GM21526 (cell line): Measurements from ENCODE around the gene CDH13.
"Not testable (repeated sequence)": the region's sequence is repeated elsewhere in the genome, so short reads cannot be mapped to it uniquely, and the experiment has no call there.

Experiments
- ATAC-seq: cut with Tn5 transposase; IDR thresholded peaks from one replicate; pipeline ENCODE4 v1.9.1; 2021; ENCODE audit warnings: moderate library complexity; ENCODE audit not compliant: unreplicated experiment, low FRiP score

Gene CDH13

GRCh38 chr16:82924075-82924854 lies 297.5 kb downstream of the CDH13 start:
- no peak for ATAC-seq

- no peak for ATAC-seq
Observed at GRCh38 chr16:82926500-82926899, 299.7 kb downstream of the CDH13 start.

GRCh38 chr16:82933933-82934332 lies 307.2 kb downstream of the CDH13 start:
- ATAC-seq: not testable (repeated sequence)

- no peak for ATAC-seq
Observed at GRCh38 chr16:82935766-82936165, 309.0 kb downstream of the CDH13 start.

GRCh38 chr16:82936941-82937551 lies 310.3 kb downstream of the CDH13 start:
- ATAC-seq: no peak

GRCh38 chr16:82937926-82938520 lies 311.3 kb downstream of the CDH13 start:
- ATAC-seq: no peak

- ATAC-seq: no peak
Observed at GRCh38 chr16:82943371-82943770, 316.6 kb downstream of the CDH13 start.

GRCh38 chr16:82945420-82946101 lies 318.8 kb downstream of the CDH13 start:
- no peak for ATAC-seq

GRCh38 chr16:82947698-82948097 lies 320.9 kb downstream of the CDH13 start:
- ATAC-seq: no peak

GRCh38 chr16:82949016-82949415 lies 322.2 kb downstream of the CDH13 start:
- ATAC-seq: no peak

- no peak for ATAC-seq
Observed at GRCh38 chr16:82953517-82953916, 326.7 kb downstream of the CDH13 start.

GRCh38 chr16:82954224-82954929 lies 327.6 kb downstream of the CDH13 start:
- ATAC-seq: no peak

GRCh38 chr16:82955741-82956348 lies 329.1 kb downstream of the CDH13 start:
- no peak for ATAC-seq

GRCh38 chr16:82957212-82957611 lies 330.4 kb downstream of the CDH13 start:
- ATAC-seq: no peak

- ATAC-seq: no peak
Observed at GRCh38 chr16:82960918-82961317, 334.1 kb downstream of the CDH13 start.

GRCh38 chr16:82963653-82964052 lies 336.9 kb downstream of the CDH13 start:
- no peak for ATAC-seq

- no peak for ATAC-seq
Observed at GRCh38 chr16:82965808-82966207, 339.0 kb downstream of the CDH13 start.

GRCh38 chr16:82967424-82967823 lies 340.7 kb downstream of the CDH13 start:
- ATAC-seq: no peak

GRCh38 chr16:82971126-82971525 lies 344.4 kb downstream of the CDH13 start:
- no peak for ATAC-seq

- ATAC-seq: no peak
Observed at GRCh38 chr16:82972331-82972919, 345.7 kb downstream of the CDH13 start.
